HL-60/S4 treated with retinoic acid at 250 ng/mL for 4 days and 3 days (cell line): ENCODE data around the gene SNAPC1.

Source experiments
- in situ Hi-C: fragments of 300-500 bp; cut with MboI; formaldehyde crosslinking; loops from 2 replicates; pipeline ENCODE4 v1.7.0; 2022; ENCODE audit warnings: low sequenced_read_pairs

SNAPC1 gene

DNA sequence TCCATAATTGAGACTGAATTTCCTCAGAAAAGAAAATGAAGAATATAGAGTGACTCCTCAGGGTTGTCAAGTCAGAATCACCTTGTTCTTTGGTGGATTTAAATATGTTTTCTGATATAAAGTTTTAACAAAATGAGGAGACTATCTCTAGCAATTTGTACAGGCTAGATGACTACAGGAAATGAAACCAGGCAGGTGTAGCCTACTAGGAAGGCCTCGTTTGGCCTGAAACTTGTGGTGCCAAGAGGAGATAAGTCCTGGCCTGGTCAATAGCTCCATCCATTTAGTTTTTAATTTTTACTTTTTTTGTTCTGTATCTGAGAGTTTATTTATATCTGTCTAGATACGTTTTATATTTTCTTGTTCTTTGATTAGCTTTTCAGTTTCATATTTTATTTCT is 41.5 kb downstream of the SNAPC1 start:
- in situ Hi-C loops, result no loop called here

DNA sequence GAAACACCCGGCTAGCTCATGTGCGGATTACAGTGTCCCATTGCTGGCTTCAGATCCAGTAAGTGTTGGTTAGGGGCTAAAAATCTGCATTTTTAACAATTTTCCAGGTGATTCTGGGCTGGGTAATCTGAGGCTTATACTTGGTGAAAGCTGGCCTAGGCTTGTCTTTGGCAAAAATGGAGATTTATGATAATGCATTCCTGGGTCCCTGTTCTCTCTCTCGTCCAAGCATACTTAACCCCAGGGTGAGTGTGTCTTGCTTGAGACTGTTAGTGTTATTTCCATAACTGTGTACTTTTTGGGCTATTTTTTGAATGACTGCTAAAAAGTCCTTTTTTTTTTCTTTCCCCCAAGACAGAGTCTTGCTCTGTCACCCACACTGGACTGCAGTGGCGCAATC is 43.2 kb downstream of the SNAPC1 start:
- in situ Hi-C loops, result no loop called here

DNA sequence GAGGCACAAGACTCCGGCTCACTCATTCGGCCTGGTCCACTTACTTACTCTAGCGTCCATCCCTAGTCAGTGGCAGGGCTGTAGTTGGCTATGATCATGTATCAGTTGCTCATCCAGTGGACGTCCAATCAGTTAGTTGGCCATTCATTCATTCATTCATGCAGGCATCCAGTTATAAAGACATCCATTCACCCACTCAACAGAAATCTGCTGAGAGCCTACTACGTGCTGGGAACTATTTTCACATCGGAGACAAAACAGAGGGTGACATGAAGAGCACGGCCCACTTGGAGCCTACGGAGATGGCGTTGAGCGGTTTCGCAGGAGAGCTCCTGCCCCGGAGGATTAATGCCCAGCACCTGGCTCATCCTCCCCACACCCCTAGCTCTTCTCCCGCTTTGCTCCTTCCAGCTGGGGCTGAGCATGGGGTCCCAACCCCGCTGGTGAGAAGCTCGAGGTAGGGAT is 49.7 kb downstream of the SNAPC1 start:
- in situ Hi-C loops, result no loop called here

DNA sequence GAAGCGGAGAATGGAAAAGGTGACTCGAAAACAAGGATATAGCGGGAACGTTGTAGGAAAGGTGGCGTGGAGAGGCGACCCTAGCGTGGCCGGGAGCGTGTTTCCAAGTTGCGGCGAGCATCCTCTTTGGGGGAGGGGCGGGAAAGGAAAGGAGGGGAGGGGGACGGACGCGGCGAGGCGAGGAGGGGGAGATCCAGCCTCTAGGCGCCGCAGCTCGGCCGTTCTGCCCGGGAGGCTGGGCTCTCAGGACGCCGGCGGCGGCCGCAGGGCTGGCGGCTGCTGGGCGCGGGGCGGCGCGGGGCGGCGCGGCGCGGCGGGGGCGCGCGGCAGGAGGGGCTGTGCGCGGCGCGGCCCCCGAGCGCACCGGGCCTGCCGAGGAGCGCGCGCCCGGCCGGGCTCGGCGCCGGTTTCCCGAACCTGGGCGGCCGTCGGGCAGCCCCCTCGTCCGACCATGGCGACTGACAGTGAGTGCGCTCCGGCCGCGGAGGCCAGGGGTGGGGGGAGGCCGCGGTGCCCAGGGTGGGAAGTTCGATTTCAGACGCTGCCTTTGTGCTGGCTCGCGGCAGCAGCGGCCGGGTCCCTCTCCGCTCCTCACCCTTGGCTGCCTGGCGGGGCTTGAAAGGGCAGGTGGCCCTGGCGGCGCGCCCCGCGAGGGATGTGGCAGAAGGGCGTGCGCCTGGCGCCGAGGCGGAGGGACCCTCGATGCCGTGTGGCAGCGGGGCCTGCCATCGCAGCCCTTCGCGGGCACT is 50.3 kb downstream of the SNAPC1 start, which contains the start of gene SYT16:
Gene SYT16, plus strand, starts transcription at position 357 of the 749 bp plus-strand sequence.
- in situ Hi-C loops, result no loop called here

DNA sequence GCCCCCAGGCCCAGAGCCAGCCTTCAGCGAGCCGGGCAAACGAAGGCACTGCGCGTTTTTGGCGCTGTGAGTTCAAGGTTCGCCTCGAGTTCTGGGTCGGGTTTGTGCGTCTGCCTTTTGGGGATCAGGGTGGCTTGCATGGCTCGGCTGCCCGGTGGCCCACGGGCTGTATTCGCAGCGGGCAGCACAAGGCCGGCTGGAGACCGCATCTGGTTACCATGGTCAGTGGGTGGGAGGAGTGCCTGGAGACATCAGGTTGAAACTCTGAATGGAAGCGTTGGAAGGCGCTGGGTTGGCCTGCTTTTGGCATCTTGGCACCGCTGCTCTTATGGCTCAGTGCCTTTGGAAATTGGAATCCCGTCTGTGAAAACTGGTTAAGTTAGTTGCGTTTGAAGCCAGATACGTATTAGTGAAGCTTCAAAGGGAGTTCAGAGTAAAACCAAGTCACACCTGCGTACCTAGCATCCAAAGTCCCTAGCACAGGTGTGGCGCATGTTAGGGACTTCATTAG is 50.9 kb downstream of the SNAPC1 start:
- in situ Hi-C loops, result no loop called here

DNA sequence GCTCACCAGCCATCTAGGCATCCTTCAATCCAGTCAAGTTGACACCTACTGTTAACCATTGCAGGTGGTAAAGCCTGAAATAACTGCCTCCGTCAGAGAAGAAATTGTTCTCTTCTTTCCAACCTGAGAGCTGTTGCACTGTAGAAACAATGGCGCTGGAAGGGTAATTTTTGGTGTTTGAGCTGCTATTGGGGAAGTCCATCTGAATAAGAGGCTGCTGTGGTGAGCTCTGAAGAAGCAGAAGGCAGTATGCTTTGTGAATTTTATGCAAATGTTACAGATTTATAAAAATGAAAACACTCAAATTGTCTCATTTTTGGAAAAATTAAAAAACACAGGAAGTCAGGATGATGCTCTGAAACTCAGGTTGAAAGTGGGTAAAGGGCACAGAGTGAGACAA is 60.2 kb downstream of the SNAPC1 start:
- in situ Hi-C loops, result no loop called here

DNA sequence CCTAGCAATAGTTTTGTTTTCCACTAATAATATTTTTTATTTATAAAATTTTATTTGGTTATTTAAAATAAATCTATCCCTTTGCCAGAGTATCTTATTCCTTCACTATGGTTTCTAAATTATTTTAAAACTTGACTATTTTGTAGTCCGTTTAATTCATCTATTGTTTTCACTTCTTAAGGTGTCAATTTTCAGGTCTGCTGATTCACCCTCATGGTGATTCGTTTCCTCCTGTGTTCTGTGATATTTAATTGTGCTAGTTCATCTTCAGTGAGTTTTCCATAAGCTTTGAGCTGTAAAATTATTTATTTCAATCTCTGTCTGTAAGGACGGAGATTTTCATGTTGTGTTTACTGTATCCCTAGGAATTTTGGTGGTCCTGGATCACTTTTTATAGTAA is 70.6 kb downstream of the SNAPC1 start:
- in situ Hi-C loops, result loop anchor here (10.0 to 25.0 kb wide), 2 partner anchors 108 to 370 kb away; no protein-coding TSS in a partner anchor

DNA sequence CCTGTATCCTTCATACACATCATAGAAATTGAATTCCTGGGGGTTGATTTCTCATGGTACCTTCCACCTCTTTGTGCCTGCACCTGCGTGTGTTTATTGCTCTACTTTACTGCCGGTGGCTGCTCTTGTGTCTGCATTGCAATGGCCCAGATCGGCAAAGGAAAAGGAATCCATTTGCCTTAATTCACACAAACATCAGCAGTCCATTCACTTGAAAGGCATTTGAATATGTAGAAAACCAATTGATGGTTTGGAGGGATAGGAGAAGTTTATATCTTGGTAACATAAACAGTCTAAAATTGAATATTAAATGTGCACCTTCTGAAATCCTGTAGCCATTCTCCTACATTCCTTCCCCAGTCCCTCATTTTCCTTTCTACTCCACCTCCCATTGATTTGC is 74.0 kb downstream of the SNAPC1 start:
- in situ Hi-C loops, result loop anchor here (10.0 to 25.0 kb wide), 2 partner anchors 111 to 374 kb away; no protein-coding TSS in a partner anchor

DNA sequence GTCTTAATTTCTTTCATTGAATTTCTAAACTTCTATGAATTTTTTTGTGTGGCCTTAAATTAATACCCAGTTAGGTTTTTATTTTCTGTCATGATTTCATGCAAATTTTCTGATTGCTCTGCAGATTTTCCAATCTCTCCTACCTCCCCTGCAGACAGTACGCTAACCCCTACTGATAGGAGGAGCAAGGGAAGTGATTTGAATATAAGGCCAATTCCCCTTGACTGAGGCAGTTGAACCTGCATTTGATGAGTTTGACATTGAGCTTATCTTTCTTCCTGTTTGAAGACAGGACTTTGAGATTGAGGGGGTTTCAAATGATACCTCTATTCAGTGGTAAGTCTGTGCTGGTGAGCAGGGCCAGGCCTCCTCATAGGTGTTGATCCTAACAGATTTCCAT is 74.6 kb downstream of the SNAPC1 start:
- in situ Hi-C loops, result loop anchor here (10.0 to 25.0 kb wide), 2 partner anchors 112 to 375 kb away; no protein-coding TSS in a partner anchor

DNA sequence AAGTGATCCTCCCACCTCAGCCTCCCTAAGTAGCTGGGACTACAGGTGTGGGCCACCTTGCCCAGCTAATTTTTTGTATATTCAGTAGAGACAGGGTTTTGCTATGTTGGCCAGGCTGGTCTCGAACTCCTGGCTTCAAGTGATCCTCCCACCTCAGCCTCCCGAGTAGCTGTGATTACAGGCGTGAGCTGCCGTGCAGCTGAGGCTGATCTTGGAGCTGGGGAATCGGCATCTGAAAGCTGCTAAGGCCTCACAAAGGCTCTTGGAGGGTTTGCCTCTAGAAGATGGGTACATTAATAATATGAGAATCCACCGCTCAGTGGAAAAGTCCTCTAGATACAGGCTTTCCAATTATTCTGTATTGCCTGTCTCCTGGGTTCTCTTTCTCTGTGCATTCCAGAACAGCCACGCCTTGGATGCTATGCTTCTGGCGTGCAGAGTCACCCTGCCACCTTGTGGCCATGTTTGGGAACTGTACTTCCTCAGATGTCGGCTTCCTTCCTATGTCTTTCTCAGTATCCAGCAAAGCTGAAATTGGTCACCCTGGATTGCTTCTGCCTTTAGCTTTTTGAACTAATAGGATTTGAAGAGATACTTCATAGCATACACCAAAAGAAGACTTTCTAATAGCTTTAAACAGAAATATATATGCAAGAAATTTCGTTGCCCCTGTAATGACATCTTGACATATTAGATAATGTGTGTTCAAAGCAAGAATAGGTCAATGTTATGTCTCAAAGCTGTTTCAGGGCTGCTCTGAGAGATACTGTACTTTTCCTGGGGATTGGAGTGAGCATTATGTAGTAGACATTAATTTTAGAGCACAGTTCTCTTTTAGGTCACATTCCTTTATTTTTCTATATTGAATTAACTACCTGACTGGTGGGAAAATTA is 75.4 kb downstream of the SNAPC1 start:
- in situ Hi-C loops, result loop anchor here (10.0 to 25.0 kb wide), 2 partner anchors 113 to 375 kb away; no protein-coding TSS in a partner anchor

DNA sequence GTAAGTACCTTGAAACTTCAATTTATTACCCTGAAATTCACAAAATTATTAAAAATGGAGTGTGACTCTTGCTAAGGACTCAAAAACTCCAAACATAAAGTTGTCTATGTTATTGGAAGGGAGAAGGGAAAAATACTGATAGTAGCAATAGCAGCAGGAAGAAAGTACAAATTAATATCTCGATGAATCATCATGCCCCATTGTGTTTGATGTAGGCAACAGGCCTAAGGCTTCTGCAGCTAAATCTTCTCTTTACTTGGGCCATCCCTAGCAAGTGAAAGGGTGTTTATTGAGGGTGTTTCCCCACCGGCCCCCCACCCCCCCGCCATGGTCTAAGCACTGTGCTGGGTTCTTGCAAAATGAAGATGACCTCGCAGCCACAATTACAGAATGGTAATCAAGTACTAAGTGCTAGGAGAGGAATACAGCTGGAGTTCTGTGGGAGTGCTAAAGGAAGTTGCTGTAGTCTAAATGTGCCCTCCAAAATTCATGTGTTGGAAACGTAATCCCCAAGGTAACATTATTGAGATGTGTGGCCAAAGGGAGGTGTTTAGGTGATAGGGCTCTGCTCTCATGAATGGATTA is 76.5 kb downstream of the SNAPC1 start:
- in situ Hi-C loops, result loop anchor here (10.0 to 25.0 kb wide), 2 partner anchors 114 to 376 kb away; no protein-coding TSS in a partner anchor

DNA sequence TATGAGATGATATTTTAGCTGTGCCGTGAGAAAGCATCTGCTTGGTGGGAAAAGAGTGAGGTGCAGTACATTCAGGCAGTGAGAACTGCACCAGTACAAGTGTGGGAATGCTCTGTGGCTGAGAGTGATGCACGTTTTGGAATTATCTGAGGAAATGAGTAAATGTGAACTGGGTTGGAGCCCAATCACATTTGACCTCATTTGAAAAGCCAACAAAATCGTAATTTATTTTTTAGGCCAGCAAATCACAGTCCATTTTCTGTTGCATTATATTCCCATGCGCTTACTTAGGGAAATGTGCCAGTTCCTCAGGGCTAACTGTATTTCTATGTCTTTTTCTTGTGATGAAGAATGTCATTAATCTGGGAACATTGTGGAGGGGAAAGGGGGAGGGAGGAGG is 77.3 kb downstream of the SNAPC1 start:
- in situ Hi-C loops, result loop anchor here (10.0 to 25.0 kb wide), 2 partner anchors 115 to 377 kb away; no protein-coding TSS in a partner anchor

DNA sequence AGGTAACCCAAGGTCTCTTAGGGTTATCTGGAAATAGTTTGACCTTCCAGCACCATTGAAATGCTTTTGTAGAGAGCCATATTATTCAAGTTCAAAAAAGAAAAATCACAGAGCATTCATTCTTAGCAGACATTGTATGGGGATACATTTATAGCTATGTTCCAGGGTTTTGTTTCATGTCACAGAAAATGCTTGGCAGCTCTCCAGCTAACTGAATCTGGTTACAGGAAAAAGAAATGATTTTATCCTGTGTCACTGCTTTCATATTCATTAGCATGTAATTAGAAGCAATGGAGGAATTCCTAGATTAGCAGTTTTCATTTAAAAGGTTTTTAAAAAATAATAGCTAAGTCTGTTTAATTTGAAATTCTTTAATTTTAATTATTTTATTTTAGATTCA is 78.9 kb downstream of the SNAPC1 start:
- in situ Hi-C loops, result loop anchor here (25.0 kb wide), 1 partner anchor 379 kb away; no protein-coding TSS in a partner anchor
